Measurements from ENCODE around the gene SFXN4.
"Not testable (repeated sequence)": the region's sequence is repeated elsewhere in the genome, so short reads cannot be mapped to it uniquely, and the experiment has no call there.

Gene SFXN4

GRCh38 chr10:119120413-119120867 is 45.1 kb downstream of the SFXN4 start:
- no peaks in the 10 kb centered on the region for H3K27me3 ChIP-seq (replicated peaks; ENCODE audit: control insufficient read depth, insufficient read depth, low read length)
- peaks cover 79% of the 10 kb centered on the region for H3K36me3 ChIP-seq (ENCODE audit: control insufficient read depth, insufficient read depth, low read length, severe bottlenecking)
- peaks cover 22% of the 10 kb centered on the region for H3K4me1 ChIP-seq (ENCODE audit: control insufficient read depth, insufficient read depth, low read length)
- no peaks in the 10 kb centered on the region for H3K9me3 ChIP-seq (ENCODE audit: control insufficient read depth, low read length)
- no peak overlapping the region for H3K4me3 ChIP-seq (ENCODE audit: low read length)
- H3K9ac ChIP-seq (ENCODE audit: low read length), result peak overlapping the region; percentile 14
- DNase-seq (ENCODE audit: low read depth), result peak; percentile 32

GRCh38 chr10:119119400-119119799 is 46.1 kb downstream of the SFXN4 start:
- H3K27me3 ChIP-seq (replicated peaks; ENCODE audit: control insufficient read depth, insufficient read depth, low read length), result no peaks in the 10 kb centered on the region
- H3K36me3 ChIP-seq (ENCODE audit: control insufficient read depth, insufficient read depth, low read length, severe bottlenecking), result peaks cover 74% of the 10 kb centered on the region
- H3K4me3 ChIP-seq (ENCODE audit: low read length), result no peak overlapping the region
- DNase-seq (ENCODE audit: low read depth), result no peak
- peaks cover 30% of the 10 kb centered on the region for H3K4me1 ChIP-seq (ENCODE audit: control insufficient read depth, insufficient read depth, low read length)
- no peak overlapping the region for H3K9ac ChIP-seq (ENCODE audit: low read length)
- no peaks in the 10 kb centered on the region for H3K9me3 ChIP-seq (ENCODE audit: control insufficient read depth, low read length)

GRCh38 chr10:119118231-119118630 is 47.3 kb downstream of the SFXN4 start:
- H3K9ac ChIP-seq (ENCODE audit: low read length), result no peak overlapping the region
- H3K4me1 ChIP-seq (ENCODE audit: control insufficient read depth, insufficient read depth, low read length), result peaks cover 40% of the 10 kb centered on the region
- no peak overlapping the region for H3K4me3 ChIP-seq (ENCODE audit: low read length)
- no peaks in the 10 kb centered on the region for H3K9me3 ChIP-seq (ENCODE audit: control insufficient read depth, low read length)
- no peak for DNase-seq (ENCODE audit: low read depth)
- no peaks in the 10 kb centered on the region for H3K27me3 ChIP-seq (replicated peaks; ENCODE audit: control insufficient read depth, insufficient read depth, low read length)
- peaks cover 66% of the 10 kb centered on the region for H3K36me3 ChIP-seq (ENCODE audit: control insufficient read depth, insufficient read depth, low read length, severe bottlenecking)

GRCh38 chr10:119116326-119116951 is 49.1 kb downstream of the SFXN4 start:
- H3K4me3 ChIP-seq (ENCODE audit: low read length), result peak overlapping the region; percentile 11
- no peaks in the 10 kb centered on the region for H3K9me3 ChIP-seq (ENCODE audit: control insufficient read depth, low read length)
- peak overlapping the region; percentile 37 for H3K9ac ChIP-seq (ENCODE audit: low read length)
- DNase-seq (ENCODE audit: low read depth), result peak; percentile 18
- H3K4me1 ChIP-seq (ENCODE audit: control insufficient read depth, insufficient read depth, low read length), result peaks cover 58% of the 10 kb centered on the region
- no peaks in the 10 kb centered on the region for H3K27me3 ChIP-seq (replicated peaks; ENCODE audit: control insufficient read depth, insufficient read depth, low read length)
- peaks cover 57% of the 10 kb centered on the region for H3K36me3 ChIP-seq (ENCODE audit: control insufficient read depth, insufficient read depth, low read length, severe bottlenecking)

GRCh38 chr10:119115926-119116325 is 49.6 kb downstream of the SFXN4 start:
- Histone ChIP-seq H3K4me1 (ENCODE audit: control insufficient read depth, insufficient read depth, low read length) (peaks cover 59% of the 10 kb centered on the region), H3K27me3 (replicated peaks; ENCODE audit: control insufficient read depth, insufficient read depth, low read length) (no peaks in the 10 kb centered on the region), H3K9me3 (ENCODE audit: control insufficient read depth, low read length) (no peaks in the 10 kb centered on the region), H3K9ac (ENCODE audit: low read length) (peak overlapping the region; percentile 37), H3K36me3 (ENCODE audit: control insufficient read depth, insufficient read depth, low read length, severe bottlenecking) (peaks cover 55% of the 10 kb centered on the region), H3K4me3 (ENCODE audit: low read length) (no peak overlapping the region)
- DNase-seq (ENCODE audit: low read depth), result no peak

- Histone ChIP-seq H3K4me3 (ENCODE audit: low read length) (peak overlapping the region; percentile 51), H3K9me3 (ENCODE audit: control insufficient read depth, low read length) (no peaks in the 10 kb centered on the region), H3K27me3 (replicated peaks; ENCODE audit: control insufficient read depth, insufficient read depth, low read length) (no peaks in the 10 kb centered on the region), H3K36me3 (ENCODE audit: control insufficient read depth, insufficient read depth, low read length, severe bottlenecking) (peaks cover 53% of the 10 kb centered on the region), H3K4me1 (ENCODE audit: control insufficient read depth, insufficient read depth, low read length) (peaks cover 50% of the 10 kb centered on the region), H3K9ac (ENCODE audit: low read length) (peak overlapping the region; percentile 72)
- DNase-seq (ENCODE audit: low read depth), result peak; percentile 97
Observed at GRCh38 chr10:119113751-119114732, 51.5 kb downstream of the SFXN4 start.

- Histone ChIP-seq H3K4me3 (ENCODE audit: low read length) (no peak overlapping the region), H3K9me3 (ENCODE audit: control insufficient read depth, low read length) (no peaks in the 10 kb centered on the region), H3K9ac (ENCODE audit: low read length) (peak overlapping the region; percentile 65), H3K4me1 (ENCODE audit: control insufficient read depth, insufficient read depth, low read length) (peaks cover 50% of the 10 kb centered on the region), H3K36me3 (ENCODE audit: control insufficient read depth, insufficient read depth, low read length, severe bottlenecking) (peaks cover 48% of the 10 kb centered on the region), H3K27me3 (replicated peaks; ENCODE audit: control insufficient read depth, insufficient read depth, low read length) (no peaks in the 10 kb centered on the region)
- peak; percentile 50 for DNase-seq (ENCODE audit: low read depth)
Observed at GRCh38 chr10:119112056-119112455, 53.5 kb downstream of the SFXN4 start.

GRCh38 chr10:119107771-119108170 is 57.7 kb downstream of the SFXN4 start:
- Histone ChIP-seq H3K36me3 (ENCODE audit: control insufficient read depth, insufficient read depth, low read length, severe bottlenecking) (peaks cover 38% of the 10 kb centered on the region), H3K4me1 (ENCODE audit: control insufficient read depth, insufficient read depth, low read length) (peaks cover 32% of the 10 kb centered on the region)
- H3K4me3 ChIP-seq (ENCODE audit: low read length); H3K27me3 ChIP-seq (replicated peaks; ENCODE audit: control insufficient read depth, insufficient read depth, low read length); H3K9me3 ChIP-seq (ENCODE audit: control insufficient read depth, low read length); DNase-seq (ENCODE audit: low read depth); H3K9ac ChIP-seq (ENCODE audit: low read length): not testable (repeated sequence)

GRCh38 chr10:119107106-119107505 is 58.4 kb downstream of the SFXN4 start:
- not testable (repeated sequence) for H3K9ac ChIP-seq (ENCODE audit: low read length); DNase-seq (ENCODE audit: low read depth); H3K27me3 ChIP-seq (replicated peaks; ENCODE audit: control insufficient read depth, insufficient read depth, low read length); H3K9me3 ChIP-seq (ENCODE audit: control insufficient read depth, low read length); H3K4me3 ChIP-seq (ENCODE audit: low read length)
- peaks cover 26% of the 10 kb centered on the region for H3K4me1 ChIP-seq (ENCODE audit: control insufficient read depth, insufficient read depth, low read length)
- peaks cover 35% of the 10 kb centered on the region for H3K36me3 ChIP-seq (ENCODE audit: control insufficient read depth, insufficient read depth, low read length, severe bottlenecking)

- Histone ChIP-seq H3K4me1 (ENCODE audit: control insufficient read depth, insufficient read depth, low read length) (peaks cover 18% of the 10 kb centered on the region), H3K4me3 (ENCODE audit: low read length) (peak overlapping the region; percentile 92), H3K36me3 (ENCODE audit: control insufficient read depth, insufficient read depth, low read length, severe bottlenecking) (peaks cover 26% of the 10 kb centered on the region)
Observed at GRCh38 chr10:119105899-119106298, 59.6 kb downstream of the SFXN4 start.

GRCh38 chr10:119105155-119105554 is 60.4 kb downstream of the SFXN4 start:
- no peak for DNase-seq (ENCODE audit: low read depth)
- Histone ChIP-seq H3K36me3 (ENCODE audit: control insufficient read depth, insufficient read depth, low read length, severe bottlenecking) (peaks cover 18% of the 10 kb centered on the region), H3K9me3 (ENCODE audit: control insufficient read depth, low read length) (no peaks in the 10 kb centered on the region), H3K4me1 (ENCODE audit: control insufficient read depth, insufficient read depth, low read length) (peaks cover 25% of the 10 kb centered on the region), H3K27me3 (replicated peaks; ENCODE audit: control insufficient read depth, insufficient read depth, low read length) (no peaks in the 10 kb centered on the region), H3K9ac (ENCODE audit: low read length) (peak overlapping the region; percentile 93), H3K4me3 (ENCODE audit: low read length) (peak overlapping the region; percentile 92)

More at GRCh38 chr10:119105899-119106298, 59.6 kb downstream of the SFXN4 start:
- H3K27me3 ChIP-seq (replicated peaks; ENCODE audit: control insufficient read depth, insufficient read depth, low read length); DNase-seq (ENCODE audit: low read depth); H3K9me3 ChIP-seq (ENCODE audit: control insufficient read depth, low read length): not testable (repeated sequence)
- H3K9ac ChIP-seq (ENCODE audit: low read length), result peak overlapping the region; percentile 93

Data from adipocyte (in vitro differentiated cells).